Measurements from ENCODE around the gene SEC14L1.
"Not testable (repeated sequence)": the region's sequence is repeated elsewhere in the genome, so short reads cannot be mapped to it uniquely, and the experiment has no call there.

The SEC14L1 gene

DNA sequence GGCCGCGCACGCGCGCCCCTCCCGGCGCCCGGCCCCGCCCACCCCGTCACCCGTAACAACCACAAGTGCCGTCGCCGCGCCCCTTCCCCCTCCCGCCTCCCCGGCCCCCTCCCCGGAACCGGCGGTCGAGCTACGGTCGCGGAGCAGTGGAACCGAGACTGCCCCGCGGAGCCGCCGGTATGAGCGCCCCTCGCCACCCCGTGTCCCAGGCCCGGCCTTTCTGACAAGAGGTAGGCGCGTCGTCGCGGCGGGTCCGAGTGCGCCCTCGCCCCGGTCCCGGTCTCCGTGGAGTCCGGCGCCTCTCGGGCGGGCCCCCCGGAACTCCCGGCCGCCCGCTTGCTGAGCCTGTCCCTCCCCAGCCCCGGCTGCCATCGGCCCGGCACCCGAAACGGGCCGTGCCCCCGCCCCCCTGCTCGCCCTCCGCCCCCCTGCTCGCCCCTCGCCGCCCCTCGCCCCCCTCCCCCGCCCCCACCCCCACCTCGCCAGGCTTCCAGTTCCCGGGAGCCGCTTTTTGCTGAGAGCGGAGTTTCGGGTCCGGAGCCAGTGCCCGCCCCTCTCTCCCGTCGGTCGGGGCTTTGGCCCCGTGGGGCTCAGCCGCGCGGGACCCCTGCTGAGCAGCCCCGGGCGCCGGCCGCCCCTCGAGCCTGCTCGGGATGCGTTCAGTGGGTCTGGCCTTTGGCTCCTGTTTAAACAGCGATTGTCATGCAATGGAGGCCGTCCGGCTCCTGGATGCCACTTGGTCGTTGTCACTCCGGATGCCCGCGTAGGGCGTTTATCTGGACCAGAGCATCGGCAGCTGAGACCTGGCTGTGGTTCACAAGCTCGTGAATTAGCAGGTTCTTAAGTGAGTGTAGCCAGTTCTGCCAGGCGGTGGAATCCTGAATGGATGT, at the start of gene SEC14L1:
Gene SEC14L1, plus strand, starts transcription at position 92 of the 890 bp plus-strand sequence. CDS start 2,628 bp downstream, outside the sequence.
- peak in 1 of 3 donors; percentile 14 for DNase-seq (ENCODE audit: low read depth in 2 of 3, low spot score in 1 of 3)

DNA sequence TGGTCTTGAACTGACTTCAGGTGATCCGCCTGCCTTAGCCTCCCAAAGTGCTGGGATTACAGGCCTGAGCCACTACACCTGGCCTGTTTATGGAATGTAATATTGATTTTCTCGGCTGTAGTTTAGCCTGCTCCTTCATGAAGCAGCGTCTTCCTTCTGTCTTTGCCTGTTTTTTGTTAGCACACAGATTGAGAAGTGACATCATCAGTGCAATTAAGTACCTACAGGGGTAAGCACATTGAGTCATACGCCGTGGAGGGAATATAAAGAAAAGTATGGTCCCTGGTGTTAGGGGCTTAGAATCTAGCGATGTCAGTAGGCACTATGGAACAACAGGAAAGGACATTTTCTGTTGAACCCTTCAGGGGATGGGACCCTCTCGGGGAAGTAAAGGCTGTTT, 48.7 kb upstream of the SEC14L1 start:
- no peak for DNase-seq (ENCODE audit: low read depth in 2 of 3, low spot score in 1 of 3)

DNA sequence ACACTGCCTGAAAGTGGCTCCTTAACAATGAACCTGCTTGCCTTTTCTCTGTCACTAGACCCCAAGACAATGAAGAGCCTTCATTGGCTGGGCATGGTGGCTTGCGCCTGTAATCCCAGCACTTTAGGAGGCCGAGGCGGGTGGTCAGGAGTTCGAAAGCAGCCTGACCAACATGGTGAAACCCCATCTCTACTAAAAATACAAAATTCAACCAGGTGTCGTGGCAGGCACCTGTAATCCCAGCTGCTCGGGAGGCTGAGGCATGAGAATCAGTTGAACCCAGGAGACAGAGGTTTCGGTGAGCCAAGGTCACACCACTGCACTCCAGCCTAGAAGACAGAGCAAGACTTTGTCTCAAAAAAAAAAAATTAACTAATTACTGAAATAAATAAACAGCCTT, 45.3 kb upstream of the SEC14L1 start:
- DNase-seq (ENCODE audit: low read depth in 2 of 3, low spot score in 1 of 3), result no peak

DNA sequence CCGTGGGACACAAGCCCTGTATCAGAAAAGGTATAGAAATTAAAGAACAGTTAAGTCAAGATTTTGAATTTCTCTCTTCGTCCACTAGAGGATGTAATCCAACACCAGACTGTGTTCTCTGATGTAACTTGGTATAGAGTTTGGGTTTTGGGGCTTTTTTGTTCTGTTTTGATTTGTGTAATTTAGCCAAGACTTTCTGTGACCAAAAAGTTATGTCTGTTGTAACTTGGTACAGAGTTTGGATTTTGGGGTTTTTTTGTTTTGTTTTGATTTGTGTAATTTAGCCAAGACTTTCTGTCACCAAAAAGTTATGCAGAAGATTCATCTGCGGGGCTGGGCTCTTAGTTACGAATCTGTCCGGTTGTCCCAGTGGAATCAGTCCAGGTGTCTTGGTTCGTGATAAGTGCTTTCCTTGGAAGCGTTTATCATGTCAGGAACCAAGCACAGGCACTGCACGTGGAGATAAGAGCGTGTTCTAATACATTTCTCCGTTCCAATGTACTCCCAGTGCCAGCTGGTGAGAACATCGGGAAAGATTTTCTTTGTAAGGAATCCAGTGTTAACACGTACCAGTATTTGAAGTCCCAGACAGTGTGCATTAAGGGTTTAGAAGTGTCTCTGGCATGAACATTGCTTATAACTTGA, 44.1 kb upstream of the SEC14L1 start:
- DNase-seq (ENCODE audit: low read depth in 2 of 3, low spot score in 1 of 3), result no peak

DNA sequence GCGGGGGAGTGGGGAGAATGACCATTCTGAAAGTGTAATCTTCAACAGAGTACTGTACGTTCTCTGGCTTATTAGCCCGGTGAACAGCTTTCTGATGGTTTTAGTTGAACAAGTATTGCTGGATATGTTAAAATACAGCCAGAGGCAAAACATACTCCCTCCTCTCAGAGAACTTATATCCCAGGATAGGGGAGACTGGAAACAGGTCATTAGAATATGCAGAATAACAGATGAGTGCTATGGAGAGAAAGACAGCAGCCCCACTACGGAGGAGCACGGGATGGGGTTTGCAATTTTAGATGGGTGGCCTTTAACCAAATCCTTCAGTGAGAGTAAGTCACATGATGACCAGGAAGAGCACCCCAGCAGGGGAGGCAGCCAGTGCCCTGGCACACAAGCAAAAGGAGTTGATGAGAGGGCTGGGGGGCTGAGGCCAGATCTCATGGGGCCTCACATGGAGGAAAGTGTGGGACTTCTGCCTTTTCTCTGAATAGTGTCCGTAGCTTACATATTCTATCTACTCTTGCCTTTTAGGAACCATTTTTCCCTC, 43.1 kb upstream of the SEC14L1 start:
- no peak for DNase-seq (ENCODE audit: low read depth in 2 of 3, low spot score in 1 of 3)

DNA sequence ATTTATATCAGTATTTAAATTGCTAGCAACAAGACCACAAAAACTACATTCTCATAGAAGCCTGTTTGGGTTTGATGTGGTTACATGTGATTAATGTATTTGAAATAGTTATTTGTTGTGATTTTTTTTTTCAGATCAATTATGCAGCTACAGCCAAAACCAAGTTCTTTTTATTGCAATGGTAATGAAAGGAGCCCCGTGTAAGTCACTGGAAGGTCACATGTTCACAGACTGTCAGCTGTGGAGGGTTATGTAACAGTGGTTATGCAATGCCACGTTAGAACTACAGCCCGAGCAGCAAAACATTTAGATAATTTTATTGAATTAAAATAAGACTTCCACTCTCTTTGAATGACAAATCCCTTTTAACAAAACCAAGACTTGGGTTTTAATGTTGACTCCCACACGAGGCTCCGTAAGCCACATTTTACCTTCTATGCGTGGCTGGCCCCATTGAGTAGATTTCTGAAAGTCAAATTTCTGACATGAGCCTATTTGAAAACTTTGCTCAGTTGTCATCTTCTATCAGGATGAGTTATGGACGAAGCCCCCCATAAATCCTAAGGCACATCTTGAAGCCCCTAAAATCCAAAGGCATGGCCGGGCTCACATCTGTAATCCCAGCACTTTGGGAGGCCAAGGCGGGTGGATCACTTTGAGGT, 41.8 kb upstream of the SEC14L1 start:
- DNase-seq (ENCODE audit: low read depth in 2 of 3, low spot score in 1 of 3), result no peak

DNA sequence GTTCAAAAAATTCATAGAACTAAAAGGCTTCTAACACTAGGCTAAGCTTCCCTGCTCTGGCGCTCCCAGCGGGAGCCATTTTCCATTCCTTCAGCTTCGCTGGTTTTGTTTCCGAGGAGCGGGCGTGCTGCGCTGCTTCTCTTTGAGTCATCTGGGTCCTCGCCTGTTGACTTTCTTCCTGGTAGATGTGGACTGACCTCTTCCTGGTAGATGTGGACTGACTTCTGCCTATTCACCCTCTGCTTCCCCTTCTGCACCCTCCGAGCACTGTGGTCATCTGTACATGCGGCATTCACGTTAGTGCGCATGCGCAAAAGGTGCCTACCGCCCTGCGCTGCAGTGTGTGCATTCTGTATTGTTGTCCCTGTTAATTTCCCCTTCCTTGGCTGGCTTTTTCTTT, 40.8 kb upstream of the SEC14L1 start:
- DNase-seq (ENCODE audit: low read depth in 2 of 3, low spot score in 1 of 3), result no peak

DNA sequence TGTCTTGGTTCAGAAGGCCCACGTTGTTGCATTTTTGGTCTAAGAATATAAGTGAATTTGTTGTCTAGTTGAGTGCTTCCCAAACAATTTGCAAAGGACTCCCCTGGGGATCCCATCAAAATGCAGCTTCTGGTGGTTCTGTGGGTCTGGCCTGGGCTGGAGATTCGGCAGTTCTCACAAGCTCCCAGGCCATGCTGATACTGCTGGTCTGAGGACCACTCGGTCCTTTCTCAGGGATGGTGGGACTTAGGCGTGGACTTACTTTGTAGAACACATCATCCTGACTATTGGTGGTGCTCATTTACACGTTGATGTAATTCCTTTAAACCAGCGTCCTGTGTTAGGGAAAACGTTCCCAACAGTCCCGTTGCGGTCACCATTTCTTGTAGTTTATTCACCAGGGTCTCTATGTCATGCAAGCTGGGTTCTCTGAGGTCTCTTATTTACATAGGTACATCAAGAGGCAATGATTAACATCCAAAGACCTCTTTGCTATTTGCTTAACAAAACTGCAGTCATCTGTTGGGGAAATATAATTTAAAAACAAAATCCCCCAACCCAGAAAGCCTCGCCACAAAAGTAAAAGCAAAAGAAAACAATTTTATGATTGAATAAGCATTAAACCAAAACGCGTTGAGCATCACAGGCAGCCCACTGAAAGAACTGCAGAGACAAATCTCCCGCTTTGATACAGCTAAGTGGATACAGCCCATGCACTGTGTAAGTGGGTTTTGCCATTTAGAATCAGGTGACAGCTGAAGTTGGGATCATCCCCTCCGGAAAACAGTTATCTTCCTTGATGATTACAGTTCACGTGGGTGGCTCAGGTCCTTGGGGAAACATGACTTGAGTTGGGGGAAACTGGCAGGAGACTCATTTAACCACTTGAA, 39.0 kb upstream of the SEC14L1 start:
- no peak for DNase-seq (ENCODE audit: low read depth in 2 of 3, low spot score in 1 of 3)

DNA sequence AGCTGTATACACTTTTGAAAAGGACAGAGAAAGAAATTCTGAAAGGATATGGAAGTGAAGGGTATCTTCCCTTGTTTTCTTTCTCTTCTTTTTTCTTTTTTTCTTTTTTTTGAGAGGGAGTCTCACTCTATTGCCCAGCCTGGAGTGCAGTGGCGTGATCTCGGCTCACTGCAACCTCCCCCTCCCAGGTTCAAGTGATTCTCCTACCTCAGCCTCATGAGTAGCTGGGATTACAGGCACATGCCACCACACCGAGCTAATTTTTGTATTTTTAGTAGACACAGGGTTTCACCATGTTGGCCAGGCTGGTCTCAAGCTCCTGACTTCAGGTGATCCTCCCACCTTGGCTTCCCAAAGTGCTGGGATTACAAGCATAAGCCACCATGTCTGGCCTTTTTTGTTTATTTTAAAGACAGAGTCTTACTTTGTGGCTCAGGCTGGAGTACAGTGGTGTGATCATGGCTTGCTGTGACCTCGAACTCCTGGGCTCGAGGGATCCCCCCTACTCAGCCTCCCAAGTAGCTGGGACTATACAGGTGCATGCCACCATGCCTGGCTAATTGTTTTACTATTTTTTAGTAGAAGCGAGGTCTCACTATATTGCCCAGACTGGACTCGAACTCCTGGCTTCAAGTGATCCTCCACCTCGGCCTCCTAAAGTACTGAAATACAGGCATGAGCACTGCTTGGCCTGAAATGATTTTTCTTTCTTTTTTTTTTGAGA, 38.2 kb upstream of the SEC14L1 start:
- DNase-seq (ENCODE audit: low read depth in 2 of 3, low spot score in 1 of 3), result not testable (repeated sequence)

DNA sequence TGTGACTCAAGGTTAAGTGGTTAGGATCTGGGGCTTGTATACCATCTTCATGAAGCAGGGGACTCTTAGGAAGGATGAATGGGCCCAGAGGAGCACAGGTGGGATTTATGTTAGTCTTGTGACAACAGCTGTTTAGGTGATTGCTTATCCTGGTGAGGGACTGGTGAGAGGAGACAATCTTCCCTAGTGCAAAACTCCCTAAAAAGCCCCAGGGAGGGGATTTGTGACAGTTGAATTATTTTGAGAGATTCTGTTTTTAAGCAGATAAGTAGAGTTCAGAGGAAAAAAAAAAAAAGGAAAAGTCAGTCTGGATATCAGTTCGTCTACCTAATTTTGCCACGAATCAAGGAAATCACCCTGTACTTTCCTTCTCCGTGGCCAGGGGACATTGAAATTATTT, 35.1 kb upstream of the SEC14L1 start:
- DNase-seq (ENCODE audit: low read depth in 2 of 3, low spot score in 1 of 3), result no peak

DNA sequence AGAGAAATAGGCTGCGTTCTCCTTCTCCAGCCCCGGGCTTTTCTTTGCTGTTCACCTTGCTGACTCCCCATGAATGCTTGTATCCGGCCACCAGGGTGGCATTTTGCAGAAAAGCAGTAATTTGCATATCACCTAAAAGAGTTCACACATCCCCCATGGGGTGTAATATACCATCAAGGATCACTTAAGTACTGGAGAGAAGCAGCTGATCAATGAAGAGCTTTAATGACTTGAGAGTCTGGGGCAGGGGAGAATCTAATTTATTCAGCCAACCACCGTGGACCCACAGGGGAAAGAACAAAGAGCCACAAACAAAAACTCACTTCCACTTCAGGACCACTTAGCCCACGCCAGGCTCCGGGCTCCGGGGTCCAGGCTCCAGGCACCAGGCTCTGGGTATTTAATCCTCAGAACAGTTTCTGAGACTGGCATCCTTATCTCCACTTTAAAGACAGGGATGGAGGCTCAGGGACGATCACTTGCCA, 33.9 kb upstream of the SEC14L1 start:
- DNase-seq (ENCODE audit: low read depth in 2 of 3, low spot score in 1 of 3), result no peak

DNA sequence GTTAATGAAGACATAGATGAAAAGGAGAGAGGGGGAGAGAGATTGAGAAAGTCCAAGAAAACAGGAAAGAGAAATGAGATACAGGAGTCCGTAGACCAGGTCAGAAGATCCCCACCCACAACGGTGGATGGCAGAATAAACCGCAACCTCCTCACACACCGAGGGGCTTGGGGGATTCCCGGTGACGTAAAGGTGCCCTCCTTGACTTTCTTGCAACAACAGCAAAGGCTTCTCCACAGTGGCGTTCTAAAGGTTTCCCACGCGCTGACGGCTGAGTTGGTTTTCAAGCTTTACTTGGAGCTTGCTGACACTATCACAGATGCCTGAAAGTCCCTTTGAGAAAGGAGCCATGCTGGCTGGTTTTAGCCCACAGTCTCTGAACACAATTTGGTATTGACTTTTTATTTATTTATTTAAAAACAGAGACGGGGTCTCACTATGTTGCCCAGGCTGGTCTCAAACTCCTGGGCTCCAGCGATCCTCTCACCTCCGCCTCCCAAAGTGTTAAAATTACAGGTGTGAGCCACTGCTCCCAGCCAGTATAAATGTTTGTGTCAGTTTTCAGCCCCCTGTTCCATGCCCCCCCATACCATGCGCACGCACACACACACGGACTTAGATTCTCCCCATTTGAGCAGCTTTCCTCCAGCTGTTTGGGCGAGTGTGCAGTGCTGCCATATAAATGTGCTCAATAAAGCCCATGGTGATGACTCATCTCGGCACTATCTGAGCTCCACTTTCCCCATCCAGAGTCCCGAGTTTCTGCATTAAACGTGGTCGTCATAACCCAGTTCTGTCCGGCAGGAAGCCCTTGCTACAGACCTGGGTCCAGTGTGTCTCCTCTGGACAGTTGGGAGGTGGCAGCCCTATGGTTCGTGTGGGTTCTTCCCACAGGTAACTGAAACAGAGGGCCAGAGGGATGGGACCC, 33.0 kb upstream of the SEC14L1 start:
- peak; percentile 19 to 33 (median 28) for DNase-seq (ENCODE audit: low read depth in 2 of 3, low spot score in 1 of 3)

DNA sequence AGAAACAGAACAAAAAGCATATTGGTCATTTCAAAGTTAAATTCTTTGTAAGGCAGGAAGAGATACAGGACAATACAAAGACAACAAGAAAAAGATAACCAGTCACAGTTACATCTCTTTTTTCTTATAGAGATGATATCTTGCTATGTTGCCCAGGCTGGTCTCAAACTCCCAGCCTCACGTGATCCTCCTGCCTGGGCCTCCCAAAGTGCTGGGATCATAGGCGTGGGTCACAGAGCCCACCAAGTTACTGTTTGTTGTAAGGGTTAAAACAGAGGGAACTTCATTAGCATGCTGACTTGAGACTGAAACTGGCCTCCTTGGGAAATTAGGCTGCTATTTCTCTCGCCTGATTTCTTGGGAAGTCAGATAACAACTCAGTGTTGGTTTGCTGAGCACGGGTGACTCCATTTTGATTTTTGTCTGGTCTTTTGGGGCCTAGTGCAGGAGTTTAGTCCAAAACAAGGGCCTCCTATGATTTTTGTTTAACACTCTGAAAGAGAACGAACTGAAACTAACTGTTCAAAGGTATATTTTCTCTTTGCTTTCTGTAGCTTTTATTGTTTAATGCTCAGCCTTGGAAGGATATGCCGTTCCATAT, 31.5 kb upstream of the SEC14L1 start:
- DNase-seq (ENCODE audit: low read depth in 2 of 3, low spot score in 1 of 3), result no peak

DNA sequence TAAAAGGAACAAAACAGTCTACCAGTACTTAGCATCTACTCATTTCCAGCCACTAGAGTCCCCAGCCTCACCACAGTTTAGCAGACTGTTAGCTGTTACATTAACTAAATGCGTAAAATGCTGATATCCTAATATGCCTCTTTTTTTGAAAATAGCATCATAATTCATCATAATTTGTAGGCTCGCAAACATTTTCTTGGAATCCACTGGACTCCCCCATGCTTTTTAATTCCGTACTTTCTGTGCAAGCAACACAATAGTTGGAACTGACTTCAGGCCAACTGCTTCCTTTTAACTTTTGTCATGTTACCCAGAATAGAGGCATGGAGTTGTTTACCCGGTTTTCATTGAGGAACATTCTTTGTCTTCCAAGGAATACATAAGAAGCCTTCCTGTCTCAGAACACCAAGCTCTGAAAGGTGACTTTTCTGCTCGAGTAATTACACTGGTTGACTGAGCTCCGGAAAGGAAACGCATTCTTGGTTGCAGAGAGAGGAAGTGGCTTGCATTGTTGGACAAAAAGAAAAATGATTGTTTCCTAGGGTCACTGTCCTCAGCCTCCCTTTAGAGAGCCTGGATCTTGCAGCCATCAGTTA, 30.9 kb upstream of the SEC14L1 start:
- no peak for DNase-seq (ENCODE audit: low read depth in 2 of 3, low spot score in 1 of 3)

DNA sequence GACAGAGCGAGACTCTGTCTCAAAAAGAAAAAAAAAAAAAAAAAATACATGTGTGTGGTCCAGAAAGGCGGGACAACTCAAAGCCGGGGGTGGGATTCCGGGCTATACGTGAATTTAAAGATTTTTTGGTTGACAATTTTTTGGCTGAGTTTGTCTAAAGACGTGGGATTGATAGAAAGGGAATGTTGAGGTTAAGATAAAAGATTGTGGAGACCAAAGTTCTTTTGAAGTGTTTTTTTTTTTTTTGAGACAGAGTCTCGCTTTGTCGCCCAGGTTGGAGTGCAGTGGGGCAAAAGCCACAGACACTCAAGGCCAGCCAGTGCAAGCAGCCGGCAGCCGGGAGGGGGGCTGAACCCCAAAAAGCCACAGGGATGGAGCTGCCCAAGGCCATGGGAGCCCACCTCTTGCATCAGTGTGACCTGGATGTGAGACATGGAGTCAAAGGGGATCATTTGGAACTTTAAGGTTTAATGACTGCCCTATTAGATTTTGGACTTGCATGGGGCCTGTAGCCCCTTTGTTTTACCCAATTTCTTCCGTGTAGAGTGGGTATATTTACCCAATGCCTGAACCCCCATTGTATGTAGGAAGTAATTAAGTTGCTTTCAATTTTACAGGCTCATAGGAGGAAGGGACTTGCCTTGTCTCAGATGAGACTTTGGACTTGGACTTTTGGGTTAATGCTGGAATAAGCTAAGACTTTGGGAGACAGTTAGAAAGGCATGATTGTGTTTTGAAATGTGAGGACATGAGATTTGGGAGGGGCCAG, 29.4 kb upstream of the SEC14L1 start:
- DNase-seq (ENCODE audit: low read depth in 2 of 3, low spot score in 1 of 3), result not testable (repeated sequence)

DNA sequence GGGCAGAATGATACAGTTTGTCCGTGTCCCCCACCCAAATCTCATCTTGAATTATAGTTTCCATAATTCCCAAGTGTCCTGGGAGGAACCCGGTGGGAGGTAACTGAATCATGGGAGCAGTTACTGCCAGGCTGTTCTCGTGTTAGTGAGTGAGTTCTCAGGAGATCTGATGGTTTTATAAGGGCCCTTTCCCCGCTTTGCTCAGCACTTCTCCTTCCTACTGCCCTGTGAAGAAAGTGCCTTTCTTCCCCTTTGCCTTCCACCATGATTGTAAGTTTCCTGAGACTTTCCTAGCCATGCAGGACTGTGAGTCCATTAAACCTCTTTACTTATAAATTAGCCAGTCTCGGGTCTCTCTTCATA, 28.9 kb upstream of the SEC14L1 start:
- no peak for DNase-seq (ENCODE audit: low read depth in 2 of 3, low spot score in 1 of 3)

DNA sequence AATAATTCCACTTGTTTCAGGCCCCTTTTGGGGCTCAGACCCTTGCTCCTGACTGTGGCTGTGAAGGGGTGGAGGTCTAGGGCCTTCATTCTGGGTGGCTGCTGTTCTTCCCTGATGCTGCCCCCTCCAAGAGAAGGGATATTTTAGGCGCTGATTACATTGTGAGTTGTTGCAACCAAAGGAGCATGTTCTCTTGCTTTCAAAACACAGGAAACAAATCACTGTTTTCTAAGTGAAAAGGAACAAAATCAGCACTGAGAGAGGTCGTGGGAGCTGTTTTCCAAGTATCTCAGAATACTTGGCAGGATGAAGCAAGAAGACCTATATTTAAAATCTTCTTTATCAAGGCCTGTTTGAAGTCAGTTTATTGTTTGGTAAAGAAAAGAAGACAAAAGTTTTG, 25.3 kb upstream of the SEC14L1 start:
- DNase-seq (ENCODE audit: low read depth in 2 of 3, low spot score in 1 of 3), result no peak
